H1 (cell line): ENCODE measurements around the gene VGLL4. TPM values are rescaled to one million over a fixed set of nuclear protein-coding genes. Genes with fewer than 3 reads are reported as not detected.

Source experiments
- ATF3 ChIP-seq: IDR thresholded peaks from 2 replicates; pipeline ENCODE4 v1.6.1; 2011; ENCODE audit warnings: low read depth, mild to moderate bottlenecking, low read length; ENCODE audit not compliant: insufficient read depth
- CBX5 ChIP-seq: fragments of 300-800, 300-1000 bp; sonication (generic); IDR thresholded peaks from 2 replicates; pipeline ENCODE4 v1.7.1; 2016; ENCODE audit warnings: antibody characterized with exemption, low read length, low read depth
- CHD2 ChIP-seq: IDR thresholded peaks from 2 replicates; pipeline ENCODE4 v1.6.1; 2012; ENCODE audit warnings: low read length, improper control_type of control experiment
- CREB1 ChIP-seq: IDR thresholded peaks from 2 replicates; pipeline ENCODE4 v1.6.1; 2012; ENCODE audit warnings: inconsistent platforms
- CTCF ChIP-seq, 3 experiments: IDR thresholded peaks; 1 replicate in 2 of 3; 2 replicates in 1 of 3; pipeline versions ENCODE4 v1.5.1 to v1.6.1; 2011; ENCODE audit warnings: low read length in 3 of 3, mild to moderate bottlenecking in 3 of 3, inconsistent platforms in 2 of 3, low read depth in 1 of 3, moderate library complexity in 1 of 3; ENCODE audit not compliant: insufficient read depth in 1 of 3; ENCODE audit errors: control extremely low read depth in 1 of 3
- EZH2 ChIP-seq: fragments of 200-600 bp; sonication (generic); IDR thresholded peaks from 2 replicates; pipeline ENCODE4 v1.7.1; 2012; ENCODE audit warnings: low read depth, mild to moderate bottlenecking, moderate library complexity, low read length, inconsistent platforms; ENCODE audit not compliant: severe bottlenecking
- KDM1A ChIP-seq: fragments of 200-600, 300-600 bp; sonication (generic); IDR thresholded peaks from 2 replicates; pipeline ENCODE4 v1.7.1; 2016; ENCODE audit warnings: mild to moderate bottlenecking, low read length, borderline replicate concordance
- KDM5A ChIP-seq: fragments of 200-600 bp; IDR thresholded peaks from 2 replicates; pipeline ENCODE4 v1.7.1; 2012; ENCODE audit warnings: mild to moderate bottlenecking, low read length, inconsistent platforms, mixed read lengths
- NRF1 ChIP-seq: IDR thresholded peaks from 2 replicates; pipeline ENCODE4 v1.6.1; 2011; ENCODE audit warnings: mild to moderate bottlenecking, low read depth, low read length, improper control_type of control experiment
- RXRA ChIP-seq: IDR thresholded peaks from 2 replicates; pipeline ENCODE4 v1.6.1; 2011; ENCODE audit warnings: low read depth, mild to moderate bottlenecking, low read length, moderate library complexity; ENCODE audit not compliant: insufficient read depth
- polyA plus RNA-seq, 7 experiments: library from polyadenylated mRNA; depleted of rRNA in 3 of 7; stranded (reverse) in 5 of 7; unstranded in 2 of 7; fragments of >200 nt in 5 of 7; fragments of 200-250 nt in 2 of 7; gene quantifications; 1 replicate in 5 of 7; 2 replicates in 1 of 7; 4 replicates in 1 of 7; pipeline versions ENCODE4 v1.2.1 to v1.2.3, GENCODE V29; 2011 to 2013; ENCODE audit warnings: missing spikeins in 2 of 7, mixed read lengths in 2 of 7
- total RNA-seq: library from RNA; stranded (reverse); fragmentation: NEBNext Ultra II Directional; extraction: Animal tissue kit (Norgen Biotek cat#: 25700); gene quantifications from 2 replicates; pipeline ENCODE4 v1.2.1, GENCODE V29; 2021

Gene VGLL4
- total and polyA plus RNA-seq, 2 of the 8 experiments (the other 6 are each of a cell fraction or from before 2014, with no cell fraction given) = 45.1 to 50.0 TPM

- TF ChIP-seq CTCF (IDR thresholded peaks at IDR 0.05; ENCODE audit: control extremely low read depth in 1 of 3, insufficient read depth in 1 of 3, low read depth in 1 of 3, low read length in 3 of 3) (no peak), CBX5 (no peak), EZH2 (no peak), KDM5A (no peak), CHD2 (no peak), NRF1 (no peak), RXRA (no peak), ATF3 (no peak), KDM1A (no peak), CREB1 (no peak)
Measured at GRCh38 chr3:11635680-11636393, 7.9 kb downstream of the VGLL4 start (continued).
